NCI-H146 treated with DMSO at 0.1 percent for 48 hours (cell line): ENCODE measurements around the gene TRAM2.

Experiments used
- DNase-seq: peaks from one replicate; lab custom pipeline; 2025; ENCODE audit not compliant: unreplicated experiment; lab: John Stamatoyannopoulos, UW

The TRAM2 gene

GRCh38 chr6:52570291-52570700, 6.6 kb downstream of the TRAM2 start:
- no peak for DNase-seq

GRCh38 chr6:52568320-52568719, 8.5 kb downstream of the TRAM2 start:
- DNase-seq, result no peak

GRCh38 chr6:52566853-52567279, 10.0 kb downstream of the TRAM2 start:
- DNase-seq, result no peak

GRCh38 chr6:52566201-52566600, 10.7 kb downstream of the TRAM2 start:
- DNase-seq, result no peak

GRCh38 chr6:52564856-52565255, 12.0 kb downstream of the TRAM2 start:
- no peak for DNase-seq

DNA sequence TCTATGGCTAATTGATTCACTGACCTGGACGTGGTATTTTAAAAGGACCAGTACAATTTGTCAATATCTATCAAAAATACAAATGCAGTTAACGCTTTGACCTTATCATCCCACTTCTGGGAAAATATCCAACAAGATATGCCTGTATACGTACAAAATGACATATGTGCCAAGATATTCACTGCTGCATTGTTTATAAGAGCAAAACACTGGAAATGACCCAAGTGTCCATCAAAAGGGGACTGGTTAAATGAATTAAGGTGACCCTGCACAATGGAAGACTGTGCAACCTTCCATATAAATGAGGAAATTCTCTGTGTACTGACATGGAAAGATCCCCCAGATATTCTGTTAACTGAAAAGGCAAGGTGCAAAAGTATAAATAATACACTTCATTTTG, 13.9 kb downstream of the TRAM2 start:
- no peak for DNase-seq

DNA sequence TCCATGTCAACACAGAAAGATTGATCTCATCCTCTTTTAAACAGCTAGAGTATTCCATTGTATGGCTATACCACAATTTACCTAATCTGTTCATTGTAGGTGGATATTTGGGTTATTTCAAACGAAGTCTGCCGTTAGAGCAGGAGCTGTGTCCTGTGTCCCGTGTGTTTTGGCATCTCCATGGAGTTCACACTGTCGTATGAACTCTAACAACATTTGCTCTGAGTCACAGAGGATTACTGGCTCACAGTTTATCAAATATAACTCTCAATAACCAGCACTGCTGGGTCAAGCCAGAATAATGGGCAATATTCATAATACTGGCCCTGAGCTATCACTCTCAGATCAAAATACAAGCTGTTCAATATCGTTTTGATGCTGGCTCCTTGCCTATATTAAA, 16.4 kb downstream of the TRAM2 start:
- DNase-seq, result no peak

- DNase-seq, result no peak
These were observed 18.4 kb downstream of the TRAM2 start for GRCh38 chr6:52558266-52559000.

DNA sequence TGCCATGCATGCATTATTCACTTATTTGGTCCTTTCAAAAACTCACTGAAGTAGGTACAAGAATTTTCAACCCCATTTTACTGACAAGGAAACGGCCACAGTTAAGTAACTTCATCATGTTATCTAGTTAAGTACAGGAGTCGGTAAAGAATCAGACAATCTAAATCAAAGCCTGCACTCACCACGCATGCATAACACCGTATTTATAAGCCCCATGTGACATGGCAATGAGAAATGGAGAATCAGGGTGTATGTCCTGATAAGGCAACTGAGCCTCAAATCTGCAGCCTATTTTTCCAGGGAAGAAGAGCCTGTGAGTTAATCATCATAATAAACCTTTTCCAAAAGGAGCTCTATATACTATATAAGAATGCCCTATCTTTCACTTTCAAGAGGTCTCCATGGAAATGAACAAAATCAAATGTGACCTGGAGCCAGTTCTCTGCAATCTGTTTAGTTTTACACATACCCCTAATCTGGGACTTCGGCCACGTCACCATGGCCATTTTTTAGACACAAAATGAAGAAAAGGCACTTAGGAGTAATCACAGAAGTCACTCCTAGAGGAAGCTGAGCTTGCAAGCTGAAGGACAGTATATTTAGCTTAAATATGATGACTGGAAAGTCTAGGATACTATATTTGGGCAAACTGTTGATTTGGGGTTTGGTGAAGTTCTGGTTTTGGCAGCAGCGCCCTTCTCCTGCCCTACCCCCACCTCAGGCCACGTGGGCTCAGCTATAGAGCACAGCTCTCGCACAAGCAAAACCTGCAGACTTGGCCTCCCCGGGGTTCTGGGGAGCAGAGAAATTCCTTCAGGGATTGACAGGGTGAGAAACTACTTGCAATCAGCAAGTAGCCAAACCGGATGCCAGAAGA, 19.2 kb downstream of the TRAM2 start:
- no peak for DNase-seq

DNA sequence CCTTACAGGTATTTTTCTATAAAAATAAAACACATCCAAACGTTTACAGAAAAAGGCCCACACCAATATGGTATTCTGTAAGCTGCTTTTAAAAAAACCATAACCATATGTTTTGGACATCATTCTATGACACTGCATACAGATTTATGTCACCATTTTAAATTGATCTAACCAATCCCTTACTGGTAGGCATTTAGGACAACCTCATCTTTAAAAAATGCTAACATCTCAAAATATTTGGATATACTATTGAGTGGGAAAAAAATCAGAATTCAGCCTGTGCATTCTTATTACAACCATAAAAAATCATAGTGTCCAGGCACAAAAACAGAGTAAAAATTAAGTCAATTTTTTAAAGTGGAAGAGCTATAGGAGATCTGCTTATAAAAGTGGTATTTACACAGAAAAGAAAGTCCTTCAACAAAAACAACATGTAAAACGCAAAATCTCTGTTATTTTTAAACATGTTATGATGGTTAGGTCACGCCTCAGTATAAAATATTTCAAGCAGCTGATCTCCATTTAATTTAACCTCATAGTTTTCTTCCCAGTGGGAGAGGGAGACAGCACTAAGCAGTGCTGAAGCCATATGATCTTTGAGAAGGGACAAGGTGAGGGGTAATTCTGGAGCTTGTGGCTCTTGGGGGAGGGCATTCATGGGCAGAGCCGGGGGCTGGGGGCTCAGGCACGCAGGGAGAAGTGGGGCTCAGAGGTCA, 21.2 kb downstream of the TRAM2 start:
- DNase-seq, result no peak

GRCh38 chr6:52554684-52555280, 22.1 kb downstream of the TRAM2 start:
- DNase-seq, result no peak

- no peak for DNase-seq
These were observed 23.1 kb downstream of the TRAM2 start for GRCh38 chr6:52553719-52554118.

- no peak for DNase-seq
These were observed 23.7 kb downstream of the TRAM2 start for GRCh38 chr6:52553158-52553557.

DNA sequence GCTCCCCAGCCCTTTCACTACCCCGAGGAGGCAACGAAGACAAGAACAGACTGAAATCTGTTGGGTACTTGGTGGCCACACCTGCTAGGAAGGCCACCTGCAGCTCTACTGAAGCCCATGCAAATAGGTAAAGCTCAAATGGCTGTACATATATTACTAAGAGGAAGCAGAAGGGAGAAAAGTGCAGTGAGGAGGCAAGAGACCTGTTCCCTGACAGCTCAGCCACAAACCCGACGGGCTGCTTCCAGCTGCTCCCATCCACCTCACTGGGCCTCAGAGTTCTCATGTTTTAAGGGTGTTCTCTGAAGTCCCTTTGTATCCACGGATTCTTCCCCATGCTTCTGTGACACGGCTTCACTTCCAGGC, 24.6 kb downstream of the TRAM2 start:
- DNase-seq, result peak; percentile 44

GRCh38 chr6:52551483-52552277, 25.2 kb downstream of the TRAM2 start:
- peak; percentile 94 for DNase-seq

DNA sequence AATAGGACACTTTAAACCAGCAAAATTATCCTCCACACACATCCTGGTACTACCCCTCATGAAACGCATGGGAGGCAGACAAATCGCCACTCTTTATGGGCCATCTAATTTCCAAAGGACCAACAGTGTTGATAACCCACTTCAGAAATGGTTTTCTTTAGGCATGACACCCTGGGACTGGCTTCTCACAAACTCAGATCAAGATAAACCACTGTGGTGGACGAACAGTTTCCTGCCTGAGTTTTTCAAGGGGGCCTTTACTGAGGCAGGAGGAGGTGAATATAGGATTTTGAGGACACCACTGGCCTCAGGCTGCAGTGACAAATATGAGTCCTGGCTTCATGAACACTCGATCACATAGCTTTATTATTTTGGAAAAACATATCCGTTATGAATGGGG, 26.0 kb downstream of the TRAM2 start:
- DNase-seq, result no peak

GRCh38 chr6:52550014-52550575, 26.8 kb downstream of the TRAM2 start:
- DNase-seq, result peak; percentile 52

GRCh38 chr6:52549428-52549827, 27.4 kb downstream of the TRAM2 start:
- no peak for DNase-seq

- no peak for DNase-seq
These were observed 27.9 kb downstream of the TRAM2 start for GRCh38 chr6:52548999-52549398.

DNA sequence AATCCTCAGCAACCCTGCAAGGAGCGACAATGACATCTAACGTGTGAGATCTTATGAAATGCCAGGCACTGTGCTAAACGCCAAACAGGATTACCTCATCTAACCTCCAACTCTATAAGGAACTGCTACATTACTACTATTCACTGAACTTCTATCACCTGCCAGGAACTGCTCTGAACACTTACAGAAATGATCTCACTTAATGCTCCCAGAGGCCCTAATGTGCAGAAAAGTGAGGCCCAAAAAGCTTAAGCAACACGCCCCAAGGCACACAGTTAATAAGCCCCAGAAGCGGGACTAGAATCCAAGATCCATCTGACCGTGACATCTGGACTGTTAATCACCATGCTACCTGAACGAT, 28.5 kb downstream of the TRAM2 start:
- DNase-seq, result no peak
